A549 (cell line): ENCODE measurements around the gene MGAT5.

Experiments used
- FOSB ChIP-seq: fragments of 250-450 bp; sonication (Bioruptor Pico); IDR thresholded peaks from 2 replicates; pipeline ENCODE4 v1.5.0; 2020; ENCODE audit warnings: mild to moderate bottlenecking, moderate library complexity
- HDAC2 ChIP-seq: fragments of 200-600 bp; sonication (generic); IDR thresholded peaks from 2 replicates; pipeline ENCODE4 v1.6.1; 2016
- NFE2L2 ChIP-seq: fragments of 150-350 bp; conservative IDR thresholded peaks from 2 replicates; pipeline ENCODE4 v1.6.1; 2014; ENCODE audit warnings: low read length
- POLR2A ChIP-seq: IDR thresholded peaks from 2 replicates; pipeline ENCODE4 v1.6.1; 2012; ENCODE audit warnings: mild to moderate bottlenecking, low read length
- RCOR1 ChIP-seq: fragments of 150-350 bp; IDR thresholded peaks from 2 replicates; pipeline ENCODE4 v1.6.1; 2014; ENCODE audit warnings: antibody characterized with exemption, low read length, low read depth
- TF ChIP-seq, protein P1 (sequence below): fragments of >200 bp; sonication (Bioruptor Twin); formaldehyde crosslinking; IDR thresholded peaks from 3 replicates; pipeline ENCODE4 v1.5.1; 2016
- TF ChIP-seq, protein P2 (sequence below): fragments of 250-450 bp; sonication (Bioruptor Pico); IDR thresholded peaks from 2 replicates; pipeline ENCODE4 v1.5.0; 2021; ENCODE audit warnings: mild to moderate bottlenecking, moderate library complexity, borderline replicate concordance

DNA sequence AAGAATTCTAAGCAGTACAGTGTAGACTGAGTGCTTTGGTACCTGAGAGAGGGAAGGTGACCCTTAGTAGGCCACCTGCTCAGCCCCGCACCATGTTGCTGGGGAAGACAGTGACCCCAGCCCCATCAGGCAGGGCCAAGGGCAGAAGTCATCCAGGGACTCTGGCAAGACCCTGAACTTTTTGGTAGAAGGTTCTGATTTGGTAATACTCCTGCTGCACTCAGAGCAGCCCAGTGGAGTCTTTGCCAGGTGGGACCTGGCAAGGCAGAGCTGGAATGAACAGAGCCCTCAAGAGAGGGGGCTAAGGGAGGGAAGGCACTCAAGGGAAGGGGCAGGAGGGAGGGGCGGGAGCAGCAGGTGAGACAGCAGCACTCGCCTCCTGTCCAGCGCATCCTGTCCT, 191.2 kb downstream of the MGAT5 start:
- TF ChIP-seq HDAC2: no peak
- TF ChIP-seq, protein P1, sequence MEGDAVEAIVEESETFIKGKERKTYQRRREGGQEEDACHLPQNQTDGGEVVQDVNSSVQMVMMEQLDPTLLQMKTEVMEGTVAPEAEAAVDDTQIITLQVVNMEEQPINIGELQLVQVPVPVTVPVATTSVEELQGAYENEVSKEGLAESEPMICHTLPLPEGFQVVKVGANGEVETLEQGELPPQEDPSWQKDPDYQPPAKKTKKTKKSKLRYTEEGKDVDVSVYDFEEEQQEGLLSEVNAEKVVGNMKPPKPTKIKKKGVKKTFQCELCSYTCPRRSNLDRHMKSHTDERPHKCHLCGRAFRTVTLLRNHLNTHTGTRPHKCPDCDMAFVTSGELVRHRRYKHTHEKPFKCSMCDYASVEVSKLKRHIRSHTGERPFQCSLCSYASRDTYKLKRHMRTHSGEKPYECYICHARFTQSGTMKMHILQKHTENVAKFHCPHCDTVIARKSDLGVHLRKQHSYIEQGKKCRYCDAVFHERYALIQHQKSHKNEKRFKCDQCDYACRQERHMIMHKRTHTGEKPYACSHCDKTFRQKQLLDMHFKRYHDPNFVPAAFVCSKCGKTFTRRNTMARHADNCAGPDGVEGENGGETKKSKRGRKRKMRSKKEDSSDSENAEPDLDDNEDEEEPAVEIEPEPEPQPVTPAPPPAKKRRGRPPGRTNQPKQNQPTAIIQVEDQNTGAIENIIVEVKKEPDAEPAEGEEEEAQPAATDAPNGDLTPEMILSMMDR: no peak
- no peak for TF ChIP-seq FOSB
- no peak for TF ChIP-seq NFE2L2
- TF ChIP-seq POLR2A: no peak
- TF ChIP-seq, protein P2, sequence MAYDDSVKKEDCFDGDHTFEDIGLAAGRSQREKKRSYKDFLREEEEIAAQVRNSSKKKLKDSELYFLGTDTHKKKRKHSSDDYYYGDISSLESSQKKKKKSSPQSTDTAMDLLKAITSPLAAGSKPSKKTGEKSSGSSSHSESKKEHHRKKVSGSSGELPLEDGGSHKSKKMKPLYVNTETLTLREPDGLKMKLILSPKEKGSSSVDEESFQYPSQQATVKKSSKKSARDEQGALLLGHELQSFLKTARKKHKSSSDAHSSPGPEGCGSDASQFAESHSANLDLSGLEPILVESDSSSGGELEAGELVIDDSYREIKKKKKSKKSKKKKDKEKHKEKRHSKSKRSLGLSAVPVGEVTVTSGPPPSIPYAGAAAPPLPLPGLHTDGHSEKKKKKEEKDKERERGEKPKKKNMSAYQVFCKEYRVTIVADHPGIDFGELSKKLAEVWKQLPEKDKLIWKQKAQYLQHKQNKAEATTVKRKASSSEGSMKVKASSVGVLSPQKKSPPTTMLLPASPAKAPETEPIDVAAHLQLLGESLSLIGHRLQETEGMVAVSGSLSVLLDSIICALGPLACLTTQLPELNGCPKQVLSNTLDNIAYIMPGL (CRISPR knock-in tag): no peak
- no peak for TF ChIP-seq RCOR1
